Activated effector memory CD4-positive, alpha-beta T cell treated with Interleukin-2 at 50 U/mL for 16 hours (primary cell): ENCODE data around the gene SYTL3.

Source experiments
- DNase-seq: peaks from one replicate; pipeline ENCODE4 v3.0.0-alpha.2; 2020

SYTL3 gene

GRCh38 chr6:158763434-158764182 lies 113.8 kb downstream of the SYTL3 start:
- DNase-seq: no peak

GRCh38 chr6:158764183-158764849 lies 114.5 kb downstream of the SYTL3 start:
- DNase-seq: no peak

GRCh38 chr6:158764926-158765325 lies 115.1 kb downstream of the SYTL3 start:
- DNase-seq: no peak

- DNase-seq: no peak
Observed at GRCh38 chr6:158765499-158766068, 115.7 kb downstream of the SYTL3 start.

GRCh38 chr6:158766621-158767455 lies 117.0 kb downstream of the SYTL3 start:
- no peak for DNase-seq

- DNase-seq: no peak
Observed at GRCh38 chr6:158767709-158768108, 117.9 kb downstream of the SYTL3 start.

- DNase-seq: no peak
Observed at GRCh38 chr6:158768436-158768835, 118.6 kb downstream of the SYTL3 start.

GRCh38 chr6:158769234-158769770 lies 119.4 kb downstream of the SYTL3 start:
- DNase-seq: no peak

GRCh38 chr6:158769771-158770432 lies 120.0 kb downstream of the SYTL3 start:
- DNase-seq: no peak

GRCh38 chr6:158770533-158771330 lies 120.9 kb downstream of the SYTL3 start:
- no peak for DNase-seq

- DNase-seq: no peak
Observed at GRCh38 chr6:158771399-158772152, 121.7 kb downstream of the SYTL3 start.

- DNase-seq: no peak
Observed at GRCh38 chr6:158772172-158772571, 122.3 kb downstream of the SYTL3 start.

GRCh38 chr6:158772851-158773371 lies 123.1 kb downstream of the SYTL3 start:
- DNase-seq: no peak

GRCh38 chr6:158773581-158774449 lies 124.0 kb downstream of the SYTL3 start:
- DNase-seq: no peak

GRCh38 chr6:158774717-158775449 lies 125.0 kb downstream of the SYTL3 start:
- DNase-seq: no peak

- DNase-seq: no peak
Observed at GRCh38 chr6:158775832-158776231, 126.0 kb downstream of the SYTL3 start.

- no peak for DNase-seq
Observed at GRCh38 chr6:158776737-158777136, 126.9 kb downstream of the SYTL3 start.

- no peak for DNase-seq
Observed at GRCh38 chr6:158777510-158777909, 127.7 kb downstream of the SYTL3 start.
